Lower leg skin (tissue), 3 donors: ENCODE results near the gene TP53AIP1.

ENCODE experiments used
- POLR2A ChIP-seq, 2 donors: fragments of 450-650 bp; IDR thresholded peaks; one replicate each; pipeline ENCODE4 v1.6.1; 2016 to 2017; ENCODE audit warnings: antibody characterized with exemption in 2 of 2, mild to moderate bottlenecking in 1 of 2, moderate library complexity in 1 of 2
- TF ChIP-seq, protein P1 (sequence below), 3 donors: fragments of 450-650 bp; IDR thresholded peaks; one replicate each; pipeline ENCODE4 v1.5.1; 2016; ENCODE audit warnings: antibody characterized with exemption in 3 of 3, mild to moderate bottlenecking in 3 of 3, moderate library complexity in 2 of 3

DNA sequence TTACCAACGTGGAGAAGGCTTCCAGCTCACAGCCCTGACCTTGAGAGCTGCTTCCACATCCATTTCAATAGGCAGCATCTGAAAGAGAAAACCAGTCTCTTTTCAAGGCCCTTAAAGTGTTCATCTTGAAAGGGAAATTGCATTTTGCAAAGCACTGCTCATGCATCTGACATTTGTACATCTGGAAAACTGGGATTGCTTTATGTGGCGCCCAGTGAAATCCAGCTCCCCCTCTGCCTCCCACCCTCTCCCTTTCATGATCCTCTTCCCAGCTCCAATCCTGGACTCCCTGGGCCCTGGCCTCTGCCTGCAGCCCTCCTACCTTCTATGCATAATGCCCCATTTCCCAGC, 17.4 kb downstream of the TP53AIP1 start:
- TF ChIP-seq POLR2A (IDR thresholded peaks at IDR 0.05), result no peak
- TF ChIP-seq, protein P1, sequence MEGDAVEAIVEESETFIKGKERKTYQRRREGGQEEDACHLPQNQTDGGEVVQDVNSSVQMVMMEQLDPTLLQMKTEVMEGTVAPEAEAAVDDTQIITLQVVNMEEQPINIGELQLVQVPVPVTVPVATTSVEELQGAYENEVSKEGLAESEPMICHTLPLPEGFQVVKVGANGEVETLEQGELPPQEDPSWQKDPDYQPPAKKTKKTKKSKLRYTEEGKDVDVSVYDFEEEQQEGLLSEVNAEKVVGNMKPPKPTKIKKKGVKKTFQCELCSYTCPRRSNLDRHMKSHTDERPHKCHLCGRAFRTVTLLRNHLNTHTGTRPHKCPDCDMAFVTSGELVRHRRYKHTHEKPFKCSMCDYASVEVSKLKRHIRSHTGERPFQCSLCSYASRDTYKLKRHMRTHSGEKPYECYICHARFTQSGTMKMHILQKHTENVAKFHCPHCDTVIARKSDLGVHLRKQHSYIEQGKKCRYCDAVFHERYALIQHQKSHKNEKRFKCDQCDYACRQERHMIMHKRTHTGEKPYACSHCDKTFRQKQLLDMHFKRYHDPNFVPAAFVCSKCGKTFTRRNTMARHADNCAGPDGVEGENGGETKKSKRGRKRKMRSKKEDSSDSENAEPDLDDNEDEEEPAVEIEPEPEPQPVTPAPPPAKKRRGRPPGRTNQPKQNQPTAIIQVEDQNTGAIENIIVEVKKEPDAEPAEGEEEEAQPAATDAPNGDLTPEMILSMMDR (IDR thresholded peaks at IDR 0.05), result no peak
